Gastroesophageal sphincter (tissue), 3 donors: ENCODE measurements around the gene TAS2R14.

Experiments used
- CTCF ChIP-seq, 4 experiments: fragments of 200-600 bp in 2 of 4; fragments of 450-650 bp in 2 of 4; sonication (generic) in 1 of 4; IDR thresholded peaks; one replicate each; pipeline ENCODE4 v1.5.1; 2017 to 2019; ENCODE audit warnings: antibody characterized with exemption in 4 of 4, mild to moderate bottlenecking in 2 of 4, moderate library complexity in 2 of 4
- EP300 ChIP-seq: sonication (generic); formaldehyde crosslinking; IDR thresholded peaks from one replicate; pipeline ENCODE4 v1.6.1; 2017; ENCODE audit warnings: antibody characterized with exemption, mild to moderate bottlenecking

GRCh38 chr12:10901427-10901826 is 37.6 kb downstream of the TAS2R14 start:
- TF ChIP-seq CTCF (IDR thresholded peaks at IDR 0.05) (no peak), EP300 (no peak)
